K562 (cell line): Measurements from ENCODE around the gene HSPA1L. TPM values are rescaled to one million over a fixed set of nuclear protein-coding genes. Genes with fewer than 3 reads are reported as not detected.

Source experiments
- CHCHD3 ChIP-seq: fragments of 250-450 bp; sonication (Bioruptor Pico); IDR thresholded peaks from 2 replicates; pipeline ENCODE4 v2.1.2; 2022; ENCODE audit warnings: mild to moderate bottlenecking
- CUX1 ChIP-seq: fragments of 200-800 bp; sonication (Bioruptor generic); IDR thresholded peaks from 2 replicates; pipeline ENCODE4 v1.6.1; 2016; ENCODE audit warnings: missing genetic modification characterization, missing compliant biosample characterization
- ESRRA ChIP-seq: fragments of 450-650 bp; IDR thresholded peaks from 2 replicates; pipeline ENCODE4 v1.6.1; 2014; ENCODE audit warnings: low read depth, mild to moderate bottlenecking, moderate library complexity, borderline replicate concordance
- JUN ChIP-seq, 2 experiments: sonication (generic) in 1 of 2; formaldehyde crosslinking in 1 of 2; IDR thresholded peaks; 2 replicates each; pipeline versions ENCODE4 v1.6.1 to v1.8.0; 2012 to 2022; ENCODE audit warnings: borderline replicate concordance in 2 of 2, mild to moderate bottlenecking in 2 of 2, improper control_type of control experiment in 1 of 2, low read depth in 1 of 2, low read length in 1 of 2, missing genetic modification reagents in 1 of 2
- MAFF ChIP-seq: IDR thresholded peaks from 2 replicates; pipeline ENCODE4 v1.6.1; 2012; ENCODE audit warnings: low read length, improper control_type of control experiment
- NRF1 ChIP-seq, 2 experiments: fragments of 450-650 bp; IDR thresholded peaks in 1 of 2; conservative IDR thresholded peaks in 1 of 2; 2 replicates each; pipeline ENCODE4 v1.6.1; 2014; ENCODE audit warnings: mild to moderate bottlenecking in 2 of 2
- TEAD4 ChIP-seq, 2 experiments: sonication (generic) in 1 of 2; formaldehyde crosslinking in 1 of 2; IDR thresholded peaks; 2 replicates each; pipeline versions ENCODE4 v1.6.1 to v1.8.0; 2012 to 2022; ENCODE audit warnings: borderline replicate concordance in 1 of 2, inconsistent platforms in 1 of 2, low read length in 1 of 2, mild to moderate bottlenecking in 1 of 2, missing genetic modification reagents in 1 of 2
- ZNF174 ChIP-seq: fragments of 250-450 bp; sonication (Bioruptor Pico); IDR thresholded peaks from 2 replicates; pipeline ENCODE4 v1.4.0; 2020; ENCODE audit warnings: mild to moderate bottlenecking
- polyA plus RNA-seq, 8 experiments: library from polyadenylated mRNA; depleted of rRNA in 4 of 8; stranded (reverse) in 5 of 8; unstranded in 3 of 8; fragments of >200 nt; fragmentation: Nextera tagmentation in 2 of 8; fragmentation: Illumina TruSeq in 1 of 8; extraction: Ambion mirVana in 2 of 8; extraction: Trizol in 1 of 8; gene quantifications; 2 replicates each; pipeline versions ENCODE4 v1.2.1 to v1.2.3, GENCODE V29; 2011 to 2014; ENCODE audit warnings: inconsistent platforms in 1 of 8, missing spikeins in 1 of 8
- total RNA-seq, 7 experiments: library from RNA; depleted of rRNA in 6 of 7; stranded (reverse); fragments of >200 nt in 6 of 7; fragmentation: Illumina TruSeq in 2 of 7; extraction: Trizol in 2 of 7; gene quantifications; 2 replicates each; pipeline versions ENCODE4 v1.2.1 to v1.2.3, GENCODE V29; 2011 to 2021; ENCODE audit warnings: low replicate concordance in 1 of 7
- TF ChIP-seq, protein P1 (sequence below): fragments of 450-650 bp; IDR thresholded peaks from 2 replicates; pipeline ENCODE4 v1.6.1; 2016; ENCODE audit warnings: low read depth
- TF ChIP-seq, protein P2 (sequence below): IDR thresholded peaks from 2 replicates; pipeline ENCODE4 v1.6.1; 2016; ENCODE audit warnings: missing genetic modification characterization, missing compliant biosample characterization

HSPA1L gene
- total and polyA plus RNA-seq, 9 of the 15 experiments (the other 6 are each of a cell fraction or from before 2014, with no cell fraction given), result 0.14 to 2.1 (median 1.3) TPM

GRCh38 chr6:31827286-31828079 lies 12.4 kb upstream of the HSPA1L start, which contains the start of gene HSPA1B (continued):
- peak; percentile 88 to 90 for TF ChIP-seq NRF1 (conservative IDR thresholded peaks at IDR 0.05 in 1 of 2, IDR thresholded peaks at IDR 0.05 in 1 of 2)
- no peak for TF ChIP-seq ESRRA
- TF ChIP-seq TEAD4 (IDR thresholded peaks at IDR 0.05; ENCODE audit: low read length), result peak; percentile 69
- TF ChIP-seq TEAD4 (CRISPR knock-in tag; IDR thresholded peaks at IDR 0.05; ENCODE audit: borderline replicate concordance), result 0 out of 2 replicates have a peak, but pooled peaks have one; percentile 66
- no peak for TF ChIP-seq CUX1 (CRISPR knock-in tag)
- TF ChIP-seq JUN (IDR thresholded peaks at IDR 0.05; ENCODE audit: borderline replicate concordance, low read depth, low read length), result no peak
- peak; percentile 72; the same call in 1 of the 2 replicates for TF ChIP-seq JUN (CRISPR knock-in tag; IDR thresholded peaks at IDR 0.05; ENCODE audit: borderline replicate concordance)
- TF ChIP-seq, protein P1, sequence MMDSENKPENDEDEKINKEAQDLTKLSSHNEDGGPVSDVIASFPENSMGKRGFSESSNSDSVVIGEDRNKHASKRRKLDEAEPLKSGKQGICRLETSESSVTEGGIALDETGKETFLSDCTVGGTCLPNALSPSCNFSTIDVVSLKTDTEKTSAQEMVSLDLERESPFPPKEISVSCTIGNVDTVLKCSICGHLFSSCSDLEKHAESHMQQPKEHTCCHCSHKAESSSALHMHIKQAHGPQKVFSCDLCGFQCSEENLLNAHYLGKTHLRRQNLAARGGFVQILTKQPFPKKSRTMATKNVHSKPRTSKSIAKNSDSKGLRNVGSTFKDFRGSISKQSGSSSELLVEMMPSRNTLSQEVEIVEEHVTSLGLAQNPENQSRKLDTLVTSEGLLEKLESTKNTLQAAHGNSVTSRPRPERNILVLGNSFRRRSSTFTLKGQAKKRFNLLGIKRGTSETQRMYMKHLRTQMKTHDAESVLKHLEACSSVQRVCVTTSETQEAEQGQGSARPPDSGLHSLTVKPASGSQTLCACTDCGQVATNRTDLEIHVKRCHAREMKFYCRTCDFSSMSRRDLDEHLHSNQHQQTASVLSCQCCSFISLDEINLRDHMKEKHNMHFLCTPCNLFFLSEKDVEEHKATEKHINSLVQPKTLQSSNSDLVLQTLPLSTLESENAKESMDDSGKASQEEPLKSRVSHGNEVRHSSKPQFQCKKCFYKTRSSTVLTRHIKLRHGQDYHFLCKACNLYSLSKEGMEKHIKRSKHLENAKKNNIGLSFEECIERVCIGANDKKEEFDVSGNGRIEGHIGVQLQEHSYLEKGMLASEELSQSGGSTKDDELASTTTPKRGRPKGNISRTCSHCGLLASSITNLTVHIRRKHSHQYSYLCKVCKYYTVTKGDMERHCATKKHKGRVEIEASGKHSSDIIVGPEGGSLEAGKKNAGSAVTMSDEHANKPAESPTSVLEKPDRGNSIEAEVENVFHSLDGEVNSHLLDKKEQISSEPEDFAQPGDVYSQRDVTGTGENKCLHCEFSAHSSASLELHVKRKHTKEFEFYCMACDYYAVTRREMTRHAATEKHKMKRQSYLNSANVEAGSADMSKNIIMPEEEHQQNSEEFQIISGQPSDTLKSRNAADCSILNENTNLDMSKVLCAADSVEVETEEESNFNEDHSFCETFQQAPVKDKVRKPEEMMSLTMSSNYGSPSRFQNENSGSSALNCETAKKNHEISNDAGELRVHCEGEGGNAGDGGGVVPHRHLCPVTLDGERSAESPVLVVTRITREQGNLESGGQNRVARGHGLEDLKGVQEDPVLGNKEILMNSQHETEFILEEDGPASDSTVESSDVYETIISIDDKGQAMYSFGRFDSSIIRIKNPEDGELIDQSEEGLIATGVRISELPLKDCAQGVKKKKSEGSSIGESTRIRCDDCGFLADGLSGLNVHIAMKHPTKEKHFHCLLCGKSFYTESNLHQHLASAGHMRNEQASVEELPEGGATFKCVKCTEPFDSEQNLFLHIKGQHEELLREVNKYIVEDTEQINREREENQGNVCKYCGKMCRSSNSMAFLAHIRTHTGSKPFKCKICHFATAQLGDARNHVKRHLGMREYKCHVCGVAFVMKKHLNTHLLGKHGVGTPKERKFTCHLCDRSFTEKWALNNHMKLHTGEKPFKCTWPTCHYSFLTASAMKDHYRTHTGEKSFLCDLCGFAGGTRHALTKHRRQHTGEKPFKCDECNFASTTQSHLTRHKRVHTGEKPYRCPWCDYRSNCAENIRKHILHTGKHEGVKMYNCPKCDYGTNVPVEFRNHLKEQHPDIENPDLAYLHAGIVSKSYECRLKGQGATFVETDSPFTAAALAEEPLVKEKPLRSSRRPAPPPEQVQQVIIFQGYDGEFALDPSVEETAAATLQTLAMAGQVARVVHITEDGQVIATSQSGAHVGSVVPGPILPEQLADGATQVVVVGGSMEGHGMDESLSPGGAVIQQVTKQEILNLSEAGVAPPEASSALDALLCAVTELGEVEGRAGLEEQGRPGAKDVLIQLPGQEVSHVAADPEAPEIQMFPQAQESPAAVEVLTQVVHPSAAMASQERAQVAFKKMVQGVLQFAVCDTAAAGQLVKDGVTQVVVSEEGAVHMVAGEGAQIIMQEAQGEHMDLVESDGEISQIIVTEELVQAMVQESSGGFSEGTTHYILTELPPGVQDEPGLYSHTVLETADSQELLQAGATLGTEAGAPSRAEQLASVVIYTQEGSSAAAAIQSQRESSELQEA, result no peak
- TF ChIP-seq ZNF174 (CRISPR knock-in tag), result peak; percentile 69; the same call in 1 of the 2 replicates
- peak; percentile 91 for TF ChIP-seq CHCHD3 (CRISPR knock-in tag)
- TF ChIP-seq, protein P2, sequence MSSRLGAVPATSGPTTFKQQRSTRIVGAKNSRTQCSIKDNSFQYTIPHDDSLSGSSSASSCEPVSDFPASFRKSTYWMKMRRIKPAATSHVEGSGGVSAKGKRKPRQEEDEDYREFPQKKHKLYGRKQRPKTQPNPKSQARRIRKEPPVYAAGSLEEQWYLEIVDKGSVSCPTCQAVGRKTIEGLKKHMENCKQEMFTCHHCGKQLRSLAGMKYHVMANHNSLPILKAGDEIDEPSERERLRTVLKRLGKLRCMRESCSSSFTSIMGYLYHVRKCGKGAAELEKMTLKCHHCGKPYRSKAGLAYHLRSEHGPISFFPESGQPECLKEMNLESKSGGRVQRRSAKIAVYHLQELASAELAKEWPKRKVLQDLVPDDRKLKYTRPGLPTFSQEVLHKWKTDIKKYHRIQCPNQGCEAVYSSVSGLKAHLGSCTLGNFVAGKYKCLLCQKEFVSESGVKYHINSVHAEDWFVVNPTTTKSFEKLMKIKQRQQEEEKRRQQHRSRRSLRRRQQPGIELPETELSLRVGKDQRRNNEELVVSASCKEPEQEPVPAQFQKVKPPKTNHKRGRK, result no peak
- TF ChIP-seq MAFF, result no peak
